Liver (tissue), 9 donors: Measurements from ENCODE around the gene ABLIM2. TPM values are rescaled to one million over a fixed set of nuclear protein-coding genes. Genes with fewer than 3 reads are reported as not detected.

Source experiments
- DNase-seq: peaks from one replicate; pipeline ENCODE4 v3.0.0-alpha.2; 2017; ENCODE audit warnings: low spot score
- H3K27ac ChIP-seq, 2 donors: one replicate each; pipeline ENCODE4 v1.7.0; 2013; ENCODE audit warnings: inconsistent platforms in 2 of 2, low read length in 2 of 2, control low read depth in 1 of 2, low read depth in 1 of 2, mild to moderate bottlenecking in 1 of 2
- H3K27me3 ChIP-seq, 4 donors: one replicate each; pipeline versions ENCODE4 v1.6.1 to v1.7.0; 2013; ENCODE audit warnings: low read length in 3 of 4, inconsistent platforms in 1 of 4, mild to moderate bottlenecking in 1 of 4, moderate library complexity in 1 of 4; ENCODE audit not compliant: control insufficient read depth in 4 of 4, insufficient read depth in 4 of 4
- H3K36me3 ChIP-seq, 4 donors: one replicate each; pipeline versions ENCODE4 v1.6.1 to v1.7.0; 2013; ENCODE audit warnings: low read length in 3 of 4, mild to moderate bottlenecking in 3 of 4, low read depth in 1 of 4, moderate library complexity in 1 of 4; ENCODE audit not compliant: control insufficient read depth in 4 of 4, insufficient read depth in 3 of 4
- H3K4me1 ChIP-seq, 4 donors: one replicate each; pipeline versions ENCODE4 v1.6.1 to v1.7.0; 2013; ENCODE audit warnings: low read length in 3 of 4, mild to moderate bottlenecking in 3 of 4, moderate library complexity in 1 of 4; ENCODE audit not compliant: control insufficient read depth in 4 of 4, insufficient read depth in 4 of 4
- H3K4me3 ChIP-seq, 3 donors: one replicate each; pipeline versions ENCODE4 v1.6.1 to v1.7.0; 2013; ENCODE audit warnings: low read length in 3 of 3, control low read depth in 1 of 3, low read depth in 1 of 3, mild to moderate bottlenecking in 1 of 3
- H3K9ac ChIP-seq, 2 donors: one replicate each; pipeline ENCODE4 v1.7.0; 2013; ENCODE audit warnings: low read length in 2 of 2, mild to moderate bottlenecking in 2 of 2, moderate library complexity in 2 of 2, control low read depth in 1 of 2, low read depth in 1 of 2
- H3K9me3 ChIP-seq, 4 donors: one replicate each; pipeline versions ENCODE4 v1.6.1 to v1.7.0; 2013; ENCODE audit warnings: low read length in 3 of 4; ENCODE audit not compliant: control insufficient read depth in 4 of 4
- EGR1 ChIP-seq, 2 donors: IDR thresholded peaks; 2 replicates each; pipeline ENCODE4 v1.6.1; 2016 to 2018; ENCODE audit warnings: antibody characterized with exemption in 2 of 2, low read depth in 2 of 2
- FOXA2 ChIP-seq: IDR thresholded peaks from 2 replicates; pipeline ENCODE4 v1.6.1; 2016; ENCODE audit warnings: antibody characterized with exemption
- GABPA ChIP-seq, 2 donors: IDR thresholded peaks in 1 of 2; conservative IDR thresholded peaks in 1 of 2; 2 replicates each; pipeline ENCODE4 v1.6.1; 2016; ENCODE audit warnings: antibody characterized with exemption in 2 of 2, mild to moderate bottlenecking in 1 of 2, moderate library complexity in 1 of 2
- HNF4A ChIP-seq, 2 donors: conservative IDR thresholded peaks; 2 replicates each; pipeline ENCODE4 v1.6.1; 2016; ENCODE audit warnings: antibody characterized with exemption in 2 of 2, mild to moderate bottlenecking in 2 of 2
- HNF4G ChIP-seq: IDR thresholded peaks from 2 replicates; pipeline ENCODE4 v1.6.1; 2016; ENCODE audit warnings: antibody characterized with exemption
- JUND ChIP-seq, 2 donors: IDR thresholded peaks; 2 replicates each; pipeline ENCODE4 v1.6.1; 2016; ENCODE audit warnings: antibody characterized with exemption in 2 of 2
- NR2F2 ChIP-seq: IDR thresholded peaks from 2 replicates; pipeline ENCODE4 v1.6.1; 2016; ENCODE audit warnings: antibody characterized with exemption
- RXRA ChIP-seq, 2 donors: IDR thresholded peaks; 2 replicates each; pipeline ENCODE4 v1.6.1; 2017 to 2018; ENCODE audit warnings: antibody characterized with exemption in 2 of 2, mild to moderate bottlenecking in 1 of 2
- SP1 ChIP-seq: IDR thresholded peaks from 2 replicates; pipeline ENCODE4 v1.6.1; 2018; ENCODE audit warnings: antibody characterized with exemption, mild to moderate bottlenecking
- TAF1 ChIP-seq: conservative IDR thresholded peaks from 2 replicates; pipeline ENCODE4 v1.6.1; 2016; ENCODE audit warnings: antibody characterized with exemption, mild to moderate bottlenecking
- YY1 ChIP-seq: IDR thresholded peaks from 2 replicates; pipeline ENCODE4 v1.6.1; 2016; ENCODE audit warnings: antibody characterized with exemption, mild to moderate bottlenecking
- WGBS: extraction: QIAGEN DNeasy Blood & Tissue Kit; methylation state at CpG from one replicate; pipeline ENCODE4 v1.1.7; 2013; 5-methylcytosine and 5-hydroxymethylcytosine counted together
- polyA plus RNA-seq, 2 donors: library from polyadenylated mRNA; stranded (reverse) in 1 of 2; unstranded in 1 of 2; fragments of 200-250 nt in 1 of 2; fragments of >200 nt in 1 of 2; fragmentation: Nextera tagmentation in 1 of 2; extraction: Ambion mirVana in 1 of 2; gene quantifications; one replicate each; pipeline versions ENCODE4 v1.2.1 to v1.2.3, GENCODE V29; 2013 to 2015
- total RNA-seq, 2 donors: library from RNA; depleted of rRNA; stranded (reverse); fragments of >200 nt; gene quantifications; one replicate each; pipeline ENCODE4 v1.2.3, GENCODE V29; 2014
- TF ChIP-seq, protein P1 (sequence below): IDR thresholded peaks from 2 replicates; pipeline ENCODE4 v1.6.1; 2016; ENCODE audit warnings: antibody characterized with exemption, mild to moderate bottlenecking
- TF ChIP-seq, protein P2 (sequence below): IDR thresholded peaks from 2 replicates; pipeline ENCODE4 v1.6.1; 2016; ENCODE audit warnings: antibody characterized with exemption
- TF ChIP-seq, protein P3 (sequence below): IDR thresholded peaks from 2 replicates; pipeline ENCODE4 v1.6.1; 2016; ENCODE audit warnings: antibody characterized with exemption
- TF ChIP-seq, protein P4 (sequence below): fragments of 150-350 bp; IDR thresholded peaks from 2 replicates; pipeline ENCODE4 v1.5.1; 2017; ENCODE audit warnings: improper control_type of control experiment, low read depth, low read length; ENCODE audit not compliant: missing input control
- donor health status: healthy.
- donor health status: healthy.
- donor health status: healthy.
- donor health status: healthy.
- donor health status: healthy.

The ABLIM2 gene
- total and polyA plus RNA-seq, 4 donors, result 0.75 to 2.5 (median 0.93) TPM

DNA sequence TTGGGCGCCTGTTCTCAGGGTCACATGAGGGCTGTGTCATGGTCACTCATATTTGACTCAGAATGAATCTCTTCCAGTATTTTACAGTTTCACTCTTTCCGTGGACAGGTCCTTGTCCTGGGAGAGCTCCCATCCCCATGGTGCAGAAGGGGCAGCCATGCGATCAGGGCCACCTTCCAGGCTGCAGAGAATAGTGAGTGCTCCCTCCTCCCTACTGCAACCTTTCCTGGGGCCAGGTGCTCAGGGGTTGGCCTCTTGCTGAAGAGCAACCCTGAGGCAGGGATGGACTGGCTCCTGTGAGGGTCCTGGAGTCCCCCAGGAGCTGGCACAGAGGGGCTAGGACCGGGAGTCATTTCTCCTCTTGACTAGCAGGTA lies 108.4 kb downstream of the ABLIM2 start:
- H3K4me3 ChIP-seq, result no peak overlapping the region
- H3K4me1 ChIP-seq, result peaks cover 4 to 12% (median 6%) of the 10 kb centered on the region in 4 donors
- 74% methylated on average over 4 of the region's 4 CpGs for WGBS
- peaks cover 0 to 3% (median 0%) of the 10 kb centered on the region in 4 donors for H3K9me3 ChIP-seq
- no peaks in the 10 kb centered on the region for H3K36me3 ChIP-seq
- no peak overlapping the region for H3K9ac ChIP-seq
- H3K27me3 ChIP-seq, result no peaks in the 10 kb centered on the region
- TF ChIP-seq YY1 (no peak), HNF4A (conservative IDR thresholded peaks at IDR 0.05) (no peak), FOXA2 (no peak), HNF4G (no peak), EGR1 (IDR thresholded peaks at IDR 0.05; ENCODE audit: low read depth in 2 of 2) (no peak), RXRA (IDR thresholded peaks at IDR 0.05) (no peak), GABPA (IDR thresholded peaks at IDR 0.05 in 1 of 2, conservative IDR thresholded peaks at IDR 0.05 in 1 of 2) (no peak), NR2F2 (no peak), JUND (IDR thresholded peaks at IDR 0.05) (no peak), SP1 (no peak), TAF1 (no peak)
- TF ChIP-seq, protein P1, sequence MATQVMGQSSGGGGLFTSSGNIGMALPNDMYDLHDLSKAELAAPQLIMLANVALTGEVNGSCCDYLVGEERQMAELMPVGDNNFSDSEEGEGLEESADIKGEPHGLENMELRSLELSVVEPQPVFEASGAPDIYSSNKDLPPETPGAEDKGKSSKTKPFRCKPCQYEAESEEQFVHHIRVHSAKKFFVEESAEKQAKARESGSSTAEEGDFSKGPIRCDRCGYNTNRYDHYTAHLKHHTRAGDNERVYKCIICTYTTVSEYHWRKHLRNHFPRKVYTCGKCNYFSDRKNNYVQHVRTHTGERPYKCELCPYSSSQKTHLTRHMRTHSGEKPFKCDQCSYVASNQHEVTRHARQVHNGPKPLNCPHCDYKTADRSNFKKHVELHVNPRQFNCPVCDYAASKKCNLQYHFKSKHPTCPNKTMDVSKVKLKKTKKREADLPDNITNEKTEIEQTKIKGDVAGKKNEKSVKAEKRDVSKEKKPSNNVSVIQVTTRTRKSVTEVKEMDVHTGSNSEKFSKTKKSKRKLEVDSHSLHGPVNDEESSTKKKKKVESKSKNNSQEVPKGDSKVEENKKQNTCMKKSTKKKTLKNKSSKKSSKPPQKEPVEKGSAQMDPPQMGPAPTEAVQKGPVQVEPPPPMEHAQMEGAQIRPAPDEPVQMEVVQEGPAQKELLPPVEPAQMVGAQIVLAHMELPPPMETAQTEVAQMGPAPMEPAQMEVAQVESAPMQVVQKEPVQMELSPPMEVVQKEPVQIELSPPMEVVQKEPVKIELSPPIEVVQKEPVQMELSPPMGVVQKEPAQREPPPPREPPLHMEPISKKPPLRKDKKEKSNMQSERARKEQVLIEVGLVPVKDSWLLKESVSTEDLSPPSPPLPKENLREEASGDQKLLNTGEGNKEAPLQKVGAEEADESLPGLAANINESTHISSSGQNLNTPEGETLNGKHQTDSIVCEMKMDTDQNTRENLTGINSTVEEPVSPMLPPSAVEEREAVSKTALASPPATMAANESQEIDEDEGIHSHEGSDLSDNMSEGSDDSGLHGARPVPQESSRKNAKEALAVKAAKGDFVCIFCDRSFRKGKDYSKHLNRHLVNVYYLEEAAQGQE, result no peak
- TF ChIP-seq, protein P2, sequence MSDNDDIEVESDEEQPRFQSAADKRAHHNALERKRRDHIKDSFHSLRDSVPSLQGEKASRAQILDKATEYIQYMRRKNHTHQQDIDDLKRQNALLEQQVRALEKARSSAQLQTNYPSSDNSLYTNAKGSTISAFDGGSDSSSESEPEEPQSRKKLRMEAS, result no peak
- TF ChIP-seq, protein P3, sequence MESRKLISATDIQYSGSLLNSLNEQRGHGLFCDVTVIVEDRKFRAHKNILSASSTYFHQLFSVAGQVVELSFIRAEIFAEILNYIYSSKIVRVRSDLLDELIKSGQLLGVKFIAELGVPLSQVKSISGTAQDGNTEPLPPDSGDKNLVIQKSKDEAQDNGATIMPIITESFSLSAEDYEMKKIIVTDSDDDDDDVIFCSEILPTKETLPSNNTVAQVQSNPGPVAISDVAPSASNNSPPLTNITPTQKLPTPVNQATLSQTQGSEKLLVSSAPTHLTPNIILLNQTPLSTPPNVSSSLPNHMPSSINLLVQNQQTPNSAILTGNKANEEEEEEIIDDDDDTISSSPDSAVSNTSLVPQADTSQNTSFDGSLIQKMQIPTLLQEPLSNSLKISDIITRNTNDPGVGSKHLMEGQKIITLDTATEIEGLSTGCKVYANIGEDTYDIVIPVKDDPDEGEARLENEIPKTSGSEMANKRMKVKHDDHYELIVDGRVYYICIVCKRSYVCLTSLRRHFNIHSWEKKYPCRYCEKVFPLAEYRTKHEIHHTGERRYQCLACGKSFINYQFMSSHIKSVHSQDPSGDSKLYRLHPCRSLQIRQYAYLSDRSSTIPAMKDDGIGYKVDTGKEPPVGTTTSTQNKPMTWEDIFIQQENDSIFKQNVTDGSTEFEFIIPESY, result no peak
- TF ChIP-seq, protein P4, sequence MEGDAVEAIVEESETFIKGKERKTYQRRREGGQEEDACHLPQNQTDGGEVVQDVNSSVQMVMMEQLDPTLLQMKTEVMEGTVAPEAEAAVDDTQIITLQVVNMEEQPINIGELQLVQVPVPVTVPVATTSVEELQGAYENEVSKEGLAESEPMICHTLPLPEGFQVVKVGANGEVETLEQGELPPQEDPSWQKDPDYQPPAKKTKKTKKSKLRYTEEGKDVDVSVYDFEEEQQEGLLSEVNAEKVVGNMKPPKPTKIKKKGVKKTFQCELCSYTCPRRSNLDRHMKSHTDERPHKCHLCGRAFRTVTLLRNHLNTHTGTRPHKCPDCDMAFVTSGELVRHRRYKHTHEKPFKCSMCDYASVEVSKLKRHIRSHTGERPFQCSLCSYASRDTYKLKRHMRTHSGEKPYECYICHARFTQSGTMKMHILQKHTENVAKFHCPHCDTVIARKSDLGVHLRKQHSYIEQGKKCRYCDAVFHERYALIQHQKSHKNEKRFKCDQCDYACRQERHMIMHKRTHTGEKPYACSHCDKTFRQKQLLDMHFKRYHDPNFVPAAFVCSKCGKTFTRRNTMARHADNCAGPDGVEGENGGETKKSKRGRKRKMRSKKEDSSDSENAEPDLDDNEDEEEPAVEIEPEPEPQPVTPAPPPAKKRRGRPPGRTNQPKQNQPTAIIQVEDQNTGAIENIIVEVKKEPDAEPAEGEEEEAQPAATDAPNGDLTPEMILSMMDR, result no peak
- H3K27ac ChIP-seq, result no peak overlapping the region
- no peak for DNase-seq
